ENCODE measurements around the gene ZNF396.

The ZNF396 gene

DNA sequence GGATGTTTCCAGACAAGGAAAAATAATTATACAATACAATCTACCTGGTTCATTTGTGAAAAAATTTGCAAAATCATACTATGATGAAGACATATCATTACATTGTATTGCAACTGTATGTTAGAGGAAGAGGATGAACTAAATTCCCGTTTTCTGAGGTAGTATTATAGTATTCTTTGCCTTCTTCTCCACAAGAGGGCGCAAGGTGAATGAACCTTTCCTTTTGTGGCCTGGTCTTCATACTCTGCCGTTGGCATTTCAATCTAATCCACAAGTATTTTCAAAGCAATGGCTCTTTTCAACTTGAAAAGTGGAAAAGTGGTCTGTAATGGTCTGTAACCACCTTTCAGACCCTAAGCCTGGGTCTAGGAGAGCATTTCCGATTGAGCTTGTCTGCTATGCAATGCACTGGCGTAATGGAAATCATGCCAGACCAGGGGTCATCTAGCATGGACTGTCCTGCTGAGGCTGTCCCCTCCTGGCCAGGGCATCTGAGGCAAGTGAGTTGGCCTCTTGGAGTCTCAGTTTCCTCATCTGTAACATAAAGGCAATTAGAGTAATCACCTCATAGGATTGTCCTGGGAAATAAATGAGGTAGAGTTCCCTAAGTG, 30.8 kb upstream of the ZNF396 start:
- peak overlapping the region; percentile 8 for H2BK5ac ChIP-seq (ENCODE audit: low read depth, low read length, poor library complexity)
- peak overlapping the region; percentile 20 for H2AFZ ChIP-seq (ENCODE audit: insufficient read depth, low read length, poor library complexity)
- WGBS (ENCODE audit: extremely low coverage, insufficient coverage, insufficient read length): no CpG with 5 or more reads among the region's 5 CpGs

DNA sequence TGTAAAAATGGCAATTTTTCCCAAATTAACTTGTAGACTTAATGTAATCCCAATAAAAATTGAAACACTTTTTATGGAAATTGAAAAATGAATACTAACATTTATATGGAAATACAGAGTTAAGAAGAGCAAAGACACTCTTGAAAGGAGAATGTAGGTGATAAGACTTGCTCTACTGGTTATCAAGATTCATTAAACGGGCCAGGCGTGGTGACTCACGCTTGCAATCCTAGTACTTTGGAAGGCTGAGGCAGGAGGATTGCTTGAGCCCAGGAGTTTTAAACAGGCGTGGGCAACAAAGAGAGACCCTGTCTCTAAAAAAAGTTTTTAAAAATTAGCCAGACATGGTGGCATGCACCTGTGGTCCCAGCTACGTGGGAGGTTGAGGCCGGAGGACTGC, 29.5 kb upstream of the ZNF396 start:
- no peak overlapping the region for H3K23ac ChIP-seq (ENCODE audit: low read length)
- H2BK5ac ChIP-seq (ENCODE audit: low read depth, low read length, poor library complexity): no peak overlapping the region

More for the DNA sequence above, 30.8 kb upstream of the ZNF396 start:
- Histone ChIP-seq H3K27ac (ENCODE audit: low read depth, low read length) (no peak overlapping the region), H3K36me3 (ENCODE audit: control insufficient read depth in 1 of 2, insufficient read depth in 2 of 2, low read length in 2 of 2) (no peaks in the 10 kb centered on the region), H3K27me3 (ENCODE audit: insufficient read depth, low read length) (no peaks in the 10 kb centered on the region), H2AK5ac (ENCODE audit: low read length) (no peak overlapping the region), H3K9me3 (ENCODE audit: insufficient read depth, low read depth, low read length) (peaks cover 4% of the 10 kb centered on the region), H4K12ac (ENCODE audit: low read depth, low read length) (no peak overlapping the region), H3K4me2 (ENCODE audit: low read length) (no peak overlapping the region), H2BK120ac (ENCODE audit: insufficient read depth, low read length, poor library complexity) (peak overlapping the region; percentile 35), H3K23ac (ENCODE audit: low read length) (no peak overlapping the region), H4K91ac (ENCODE audit: low read depth, low read length) (no peak overlapping the region), H3K79me2 (ENCODE audit: control insufficient read depth, insufficient read depth, low read length, poor library complexity) (no peaks in the 10 kb centered on the region), H2BK12ac (ENCODE audit: low read length) (peak overlapping the region; percentile 25), H3K4me3 (ENCODE audit: low read depth, low read length) (no peak overlapping the region), H3K9ac (ENCODE audit: low read length) (no peak overlapping the region), H3K4ac (ENCODE audit: low read depth, low read length) (no peak overlapping the region), H3K4me1 (ENCODE audit: control insufficient read depth in 1 of 2, insufficient read depth in 2 of 2, low read length in 2 of 2) (peaks cover 2 to 4% of the 10 kb centered on the region in 2 experiments), H3K14ac (ENCODE audit: low read length) (peak overlapping the region; percentile 11), H3K79me1 (ENCODE audit: low read length) (peaks cover 5% of the 10 kb centered on the region), H4K8ac (ENCODE audit: low read depth, low read length) (no peak overlapping the region), H3K18ac (ENCODE audit: low read length) (no peak overlapping the region)
- DNase-seq: peak; percentile 39 to 90

DNA sequence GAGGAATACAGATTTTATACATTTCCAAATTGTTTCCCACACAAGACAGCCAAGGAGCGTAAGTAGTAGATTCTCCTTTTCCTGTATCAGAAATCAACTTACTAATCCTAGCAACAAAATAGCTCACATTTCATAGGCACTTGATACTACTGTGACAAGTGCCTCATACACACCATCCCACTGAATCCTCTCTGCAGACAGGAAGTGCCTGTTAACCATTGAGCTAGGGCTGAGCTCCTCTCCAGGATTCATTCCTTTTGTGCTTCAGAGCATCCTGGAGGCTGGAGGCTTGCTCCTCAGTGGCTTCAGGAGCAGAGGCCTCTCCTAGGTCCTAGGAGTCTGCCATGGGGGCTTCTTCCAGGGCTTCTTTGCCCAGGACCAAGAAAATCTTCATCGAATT, 20.8 kb upstream of the ZNF396 start:
- H2AK5ac ChIP-seq (ENCODE audit: low read length): no peak overlapping the region
- no peak overlapping the region for H2BK12ac ChIP-seq (ENCODE audit: low read length)
- H3K27me3 ChIP-seq (ENCODE audit: insufficient read depth, low read length): no peaks in the 10 kb centered on the region
- no peak overlapping the region for H3K18ac ChIP-seq (ENCODE audit: low read length)
- no peaks in the 10 kb centered on the region for H3K4me1 ChIP-seq (ENCODE audit: control insufficient read depth in 1 of 2, insufficient read depth in 2 of 2, low read length in 2 of 2)
- no peak overlapping the region for H3K27ac ChIP-seq (ENCODE audit: low read depth, low read length)
- H3K14ac ChIP-seq (ENCODE audit: low read length): no peak overlapping the region
- H3K4me3 ChIP-seq (ENCODE audit: low read depth, low read length): no peak overlapping the region
- H4K91ac ChIP-seq (ENCODE audit: low read depth, low read length): no peak overlapping the region
- H3K79me1 ChIP-seq (ENCODE audit: low read length): no peaks in the 10 kb centered on the region
- H3K4ac ChIP-seq (ENCODE audit: low read depth, low read length): no peak overlapping the region
- DNase-seq: no peak
- H3K23ac ChIP-seq (ENCODE audit: low read length): no peak overlapping the region
- H2BK5ac ChIP-seq (ENCODE audit: low read depth, low read length, poor library complexity): no peak overlapping the region
- no peaks in the 10 kb centered on the region for H3K79me2 ChIP-seq (ENCODE audit: control insufficient read depth, insufficient read depth, low read length, poor library complexity)
- no peak overlapping the region for H4K12ac ChIP-seq (ENCODE audit: low read depth, low read length)
- no peak overlapping the region for H3K4me2 ChIP-seq (ENCODE audit: low read length)
- no CpG with 5 or more reads among the region's 2 CpGs for WGBS (ENCODE audit: extremely low coverage, insufficient coverage, insufficient read length)
- H3K36me3 ChIP-seq (ENCODE audit: control insufficient read depth in 1 of 2, insufficient read depth in 2 of 2, low read length in 2 of 2): no peaks in the 10 kb centered on the region
- H4K8ac ChIP-seq (ENCODE audit: low read depth, low read length): no peak overlapping the region
- H3K9me3 ChIP-seq (ENCODE audit: insufficient read depth, low read depth, low read length): no peaks in the 10 kb centered on the region
- H2AFZ ChIP-seq (ENCODE audit: insufficient read depth, low read length, poor library complexity): no peak overlapping the region
- no peak overlapping the region for H2BK120ac ChIP-seq (ENCODE audit: insufficient read depth, low read length, poor library complexity)
- no peak overlapping the region for H3K9ac ChIP-seq (ENCODE audit: low read length)

More for the DNA sequence above, 29.5 kb upstream of the ZNF396 start:
- Histone ChIP-seq H3K18ac (ENCODE audit: low read length) (no peak overlapping the region), H3K79me2 (ENCODE audit: control insufficient read depth, insufficient read depth, low read length, poor library complexity) (no peaks in the 10 kb centered on the region), H4K8ac (ENCODE audit: low read depth, low read length) (no peak overlapping the region), H3K9me3 (ENCODE audit: insufficient read depth, low read depth, low read length) (peaks cover 4% of the 10 kb centered on the region), H3K27me3 (ENCODE audit: insufficient read depth, low read length) (no peaks in the 10 kb centered on the region), H3K9ac (ENCODE audit: low read length) (no peak overlapping the region), H3K79me1 (ENCODE audit: low read length) (peaks cover 5% of the 10 kb centered on the region), H4K91ac (ENCODE audit: low read depth, low read length) (no peak overlapping the region), H2AK5ac (ENCODE audit: low read length) (no peak overlapping the region), H3K4me2 (ENCODE audit: low read length) (peak overlapping the region; percentile 14), H3K4me1 (ENCODE audit: control insufficient read depth in 1 of 2, insufficient read depth in 2 of 2, low read length in 2 of 2) (peaks cover 2% of the 10 kb centered on the region in 2 experiments), H2AFZ (ENCODE audit: insufficient read depth, low read length, poor library complexity) (no peak overlapping the region), H3K4me3 (ENCODE audit: low read depth, low read length) (no peak overlapping the region), H3K14ac (ENCODE audit: low read length) (no peak overlapping the region), H3K27ac (ENCODE audit: low read depth, low read length) (no peak overlapping the region), H3K36me3 (ENCODE audit: control insufficient read depth in 1 of 2, insufficient read depth in 2 of 2, low read length in 2 of 2) (no peaks in the 10 kb centered on the region), H2BK120ac (ENCODE audit: insufficient read depth, low read length, poor library complexity) (no peak overlapping the region), H3K4ac (ENCODE audit: low read depth, low read length) (no peak overlapping the region), H2BK12ac (ENCODE audit: low read length) (no peak overlapping the region), H4K12ac (ENCODE audit: low read depth, low read length) (no peak overlapping the region)
- WGBS (ENCODE audit: extremely low coverage, insufficient coverage, insufficient read length): no CpG with 5 or more reads among the region's 6 CpGs
- peak; percentile 67 to 80 for DNase-seq

DNA sequence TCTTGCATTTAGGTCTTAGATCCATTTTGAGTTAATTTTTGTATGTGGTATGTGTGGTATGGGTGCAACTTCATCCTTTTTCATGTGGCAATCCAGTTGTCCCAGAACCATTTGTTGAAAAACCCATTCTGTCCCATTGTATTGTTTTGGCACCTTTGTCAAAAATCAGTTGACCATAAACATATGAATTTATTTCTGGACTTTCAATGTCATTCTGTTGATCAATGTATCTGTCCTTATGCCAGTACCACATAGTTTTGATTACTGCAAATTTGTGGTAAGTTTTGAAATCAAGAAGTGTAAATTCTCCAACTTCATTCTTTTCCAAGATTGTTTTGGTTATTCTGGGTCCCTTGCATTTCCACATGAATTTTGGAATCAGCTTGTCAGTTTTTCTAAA, 16.6 kb upstream of the ZNF396 start:
- Histone ChIP-seq H3K79me1 (ENCODE audit: low read length) (no peaks in the 10 kb centered on the region), H3K27ac (ENCODE audit: low read depth, low read length) (no peak overlapping the region), H3K18ac (ENCODE audit: low read length) (no peak overlapping the region), H3K4me1 (ENCODE audit: control insufficient read depth in 1 of 2, insufficient read depth in 2 of 2, low read length in 2 of 2) (no peaks in the 10 kb centered on the region), H2BK12ac (ENCODE audit: low read length) (no peak overlapping the region), H2AFZ (ENCODE audit: insufficient read depth, low read length, poor library complexity) (no peak overlapping the region), H3K9me3 (ENCODE audit: insufficient read depth, low read depth, low read length) (no peaks in the 10 kb centered on the region), H3K4me2 (ENCODE audit: low read length) (no peak overlapping the region), H2BK120ac (ENCODE audit: insufficient read depth, low read length, poor library complexity) (no peak overlapping the region), H4K8ac (ENCODE audit: low read depth, low read length) (no peak overlapping the region), H4K12ac (ENCODE audit: low read depth, low read length) (no peak overlapping the region), H3K27me3 (ENCODE audit: insufficient read depth, low read length) (no peaks in the 10 kb centered on the region), H4K91ac (ENCODE audit: low read depth, low read length) (no peak overlapping the region), H3K4me3 (ENCODE audit: low read depth, low read length) (no peak overlapping the region), H3K9ac (ENCODE audit: low read length) (no peak overlapping the region), H2AK5ac (ENCODE audit: low read length) (no peak overlapping the region), H3K14ac (ENCODE audit: low read length) (no peak overlapping the region), H3K23ac (ENCODE audit: low read length) (no peak overlapping the region), H3K36me3 (ENCODE audit: control insufficient read depth in 1 of 2, insufficient read depth in 2 of 2, low read length in 2 of 2) (peaks cover 0 to 1% of the 10 kb centered on the region in 2 experiments), H3K4ac (ENCODE audit: low read depth, low read length) (no peak overlapping the region), H2BK5ac (ENCODE audit: low read depth, low read length, poor library complexity) (no peak overlapping the region), H3K79me2 (ENCODE audit: control insufficient read depth, insufficient read depth, low read length, poor library complexity) (no peaks in the 10 kb centered on the region)
- DNase-seq: no peak

All from trophoblast cell (in vitro differentiated cells and primary cell).